Muscle of leg (tissue), 11 donors: ENCODE data around the gene PPP1R9A. TPM values are rescaled to one million over a fixed set of nuclear protein-coding genes. Genes with fewer than 3 reads are reported as not detected.

ENCODE experiments used
- DNase-seq: peaks from one replicate; pipeline ENCODE4 v3.0.0; 2013
- H3K27ac ChIP-seq: one replicate; pipeline ENCODE4 v1.5.1; 2013; ENCODE audit warnings: mild to moderate bottlenecking, low read length, control low read depth
- H3K27me3 ChIP-seq: one replicate; pipeline ENCODE4 v1.6.1; 2013; ENCODE audit warnings: low read length; ENCODE audit not compliant: control insufficient read depth, insufficient read depth
- H3K36me3 ChIP-seq: one replicate; pipeline ENCODE4 v1.6.1; 2013; ENCODE audit warnings: low read length; ENCODE audit not compliant: control insufficient read depth, insufficient read depth
- H3K4me1 ChIP-seq: one replicate; pipeline ENCODE4 v1.6.1; 2013; ENCODE audit warnings: low read length; ENCODE audit not compliant: control insufficient read depth, insufficient read depth
- H3K4me3 ChIP-seq: one replicate; pipeline ENCODE4 v1.5.1; 2013; ENCODE audit warnings: low read length, control low read depth
- H3K9me3 ChIP-seq: replicated peaks from 2 replicates; pipeline ENCODE4 v1.6.1; 2013; ENCODE audit warnings: low read depth, low read length; ENCODE audit not compliant: control insufficient read depth
- WGBS: methylation state at CpG from one replicate; pipeline ENCODE4 v1.1.5; 2013; ENCODE audit warnings: missing lambda C conversion rate; ENCODE audit not compliant: insufficient coverage; 5-methylcytosine and 5-hydroxymethylcytosine counted together
- polyA plus RNA-seq, 8 donors: library from polyadenylated mRNA; unstranded; fragments of 120-200 nt; gene quantifications; one replicate each; pipeline versions ENCODE4 v1.2.1 to v1.2.3, GENCODE V29; 2013; ENCODE audit warnings: inconsistent platforms in 1 of 8, low replicate concordance in 1 of 8; ENCODE audit not compliant: insufficient read length in 8 of 8, insufficient read depth in 1 of 8
- total RNA-seq: library from RNA; stranded (reverse); fragments of 120-200 nt; gene quantifications from one replicate; pipeline ENCODE4 v1.2.4, GENCODE V29; 2013

The PPP1R9A gene
- total and polyA plus RNA-seq, 9 donors = 14.8 to 45.0 (median 19.8) TPM

GRCh38 chr7:94908323-94909178, 1.2 kb downstream of the PPP1R9A start:
- WGBS = 0% methylated on average over 5 of the region's 27 CpGs

GRCh38 chr7:94909179-94909466, 1.7 kb downstream of the PPP1R9A start:
- Histone ChIP-seq H3K9me3 (no peaks in the 10 kb centered on the region), H3K36me3 (no peaks in the 10 kb centered on the region), H3K27me3 (no peaks in the 10 kb centered on the region), H3K4me1 (peaks cover 7% of the 10 kb centered on the region), H3K4me3 (peak overlapping the region; percentile 71), H3K27ac (peak overlapping the region; percentile 95)
- no peak for DNase-seq
- no CpG with 5 or more reads among the region's 2 CpGs for WGBS

More at GRCh38 chr7:94908323-94909178, 1.2 kb downstream of the PPP1R9A start:
- H3K4me3 ChIP-seq = peak overlapping the region; percentile 71
- peaks cover 7% of the 10 kb centered on the region for H3K4me1 ChIP-seq
- no peaks in the 10 kb centered on the region for H3K36me3 ChIP-seq
- DNase-seq = peak; percentile 89
- peak overlapping the region; percentile 95 for H3K27ac ChIP-seq
- H3K9me3 ChIP-seq = no peaks in the 10 kb centered on the region
- H3K27me3 ChIP-seq = no peaks in the 10 kb centered on the region

GRCh38 chr7:94912085-94912484, 4.7 kb downstream of the PPP1R9A start:
- peak overlapping the region; percentile 33 for H3K27ac ChIP-seq
- DNase-seq = no peak
- no peaks in the 10 kb centered on the region for H3K9me3 ChIP-seq
- H3K4me3 ChIP-seq = no peak overlapping the region
- no peaks in the 10 kb centered on the region for H3K36me3 ChIP-seq
- H3K27me3 ChIP-seq = no peaks in the 10 kb centered on the region
- peaks cover 7% of the 10 kb centered on the region for H3K4me1 ChIP-seq

GRCh38 chr7:94913391-94913790, 6.0 kb downstream of the PPP1R9A start:
- no peak overlapping the region for H3K4me3 ChIP-seq
- H3K4me1 ChIP-seq = peaks cover 2% of the 10 kb centered on the region
- DNase-seq = no peak
- no peaks in the 10 kb centered on the region for H3K36me3 ChIP-seq
- no peak overlapping the region for H3K27ac ChIP-seq
- no peaks in the 10 kb centered on the region for H3K27me3 ChIP-seq
- no peaks in the 10 kb centered on the region for H3K9me3 ChIP-seq

GRCh38 chr7:94921911-94922310, 14.5 kb downstream of the PPP1R9A start:
- no peak for DNase-seq
- no peaks in the 10 kb centered on the region for H3K4me1 ChIP-seq

GRCh38 chr7:94922457-94922856, 15.1 kb downstream of the PPP1R9A start:
- no peak overlapping the region for H3K4me3 ChIP-seq
- no peaks in the 10 kb centered on the region for H3K27me3 ChIP-seq
- H3K4me1 ChIP-seq = no peaks in the 10 kb centered on the region
- H3K27ac ChIP-seq = no peak overlapping the region
- no peak for DNase-seq
- no peaks in the 10 kb centered on the region for H3K9me3 ChIP-seq
- no peaks in the 10 kb centered on the region for H3K36me3 ChIP-seq
- WGBS = no CpG with 5 or more reads among the region's 1 CpG

More at GRCh38 chr7:94921911-94922310, 14.5 kb downstream of the PPP1R9A start:
- Histone ChIP-seq H3K27me3 (no peaks in the 10 kb centered on the region), H3K36me3 (no peaks in the 10 kb centered on the region), H3K4me3 (no peak overlapping the region), H3K9me3 (no peaks in the 10 kb centered on the region), H3K27ac (no peak overlapping the region)
- no CpG with 5 or more reads among the region's 4 CpGs for WGBS

GRCh38 chr7:94923412-94923811, 16.0 kb downstream of the PPP1R9A start:
- H3K4me3 ChIP-seq = no peak overlapping the region
- no peaks in the 10 kb centered on the region for H3K27me3 ChIP-seq
- no peak overlapping the region for H3K27ac ChIP-seq
- no peak for DNase-seq
- no peaks in the 10 kb centered on the region for H3K4me1 ChIP-seq
- H3K36me3 ChIP-seq = no peaks in the 10 kb centered on the region
- no peaks in the 10 kb centered on the region for H3K9me3 ChIP-seq

GRCh38 chr7:94928168-94928707, 20.8 kb downstream of the PPP1R9A start:
- Histone ChIP-seq H3K36me3 (no peaks in the 10 kb centered on the region), H3K4me3 (no peak overlapping the region), H3K27me3 (no peaks in the 10 kb centered on the region), H3K9me3 (no peaks in the 10 kb centered on the region), H3K4me1 (no peaks in the 10 kb centered on the region), H3K27ac (no peak overlapping the region)
- no peak for DNase-seq

GRCh38 chr7:94933256-94933990, 26.0 kb downstream of the PPP1R9A start:
- H3K36me3 ChIP-seq = no peaks in the 10 kb centered on the region
- no peaks in the 10 kb centered on the region for H3K27me3 ChIP-seq
- no peaks in the 10 kb centered on the region for H3K9me3 ChIP-seq
- H3K4me1 ChIP-seq = no peaks in the 10 kb centered on the region
- no CpG with 5 or more reads among the region's 3 CpGs for WGBS
- DNase-seq = no peak
- no peak overlapping the region for H3K4me3 ChIP-seq
- no peak overlapping the region for H3K27ac ChIP-seq

- Histone ChIP-seq H3K4me1 (no peaks in the 10 kb centered on the region), H3K36me3 (no peaks in the 10 kb centered on the region), H3K4me3 (no peak overlapping the region), H3K9me3 (no peaks in the 10 kb centered on the region), H3K27me3 (no peaks in the 10 kb centered on the region), H3K27ac (no peak overlapping the region)
- DNase-seq = no peak
These were observed 32.0 kb downstream of the PPP1R9A start for GRCh38 chr7:94939395-94939794.
